GM12878 (cell line): ENCODE data around the gene SHC4. TPM values are rescaled to one million over a fixed set of nuclear protein-coding genes. Genes with fewer than 3 reads are reported as not detected.

Source experiments
- ATAC-seq: fragments of 200-7000 bp; cut with Tn5 transposase; 3 replicates; pipeline ENCODE4 v1.9.1; 2020; ENCODE audit warnings: mild to moderate bottlenecking, moderate library complexity
- BruUV-seq: library from RNA; stranded (reverse); fragments of 400-500 nt; replicated peaks from 2 replicates; lab custom pipeline; 2021; lab: Mats Ljungman, UMichigan
- CTCF ChIA-PET: fragments of 300-600 bp; sonication (Branson Sonifier 250); formaldehyde crosslinking; extraction: SDS; loops from one replicate; lab custom pipeline; 2021; ENCODE audit warnings: inconsistent platforms; lab: Yijun Ruan, JAX
- POLR2A ChIA-PET: fragments of 350-600 bp; formaldehyde crosslinking; extraction: SDS; loops from one replicate; lab custom pipeline; 2021; ENCODE audit warnings: inconsistent platforms; lab: Charles Lee
- RAD21 ChIA-PET: fragments of 300-600 bp; sonication (Branson Sonifier 250); formaldehyde crosslinking; loops from one replicate; lab custom pipeline; 2023; ENCODE audit warnings: antibody characterized with exemption; ENCODE audit not compliant: unreplicated experiment; lab: Charles Lee
- SMC1A ChIA-PET: fragments of 300-600 bp; sonication (Branson Sonifier 250); formaldehyde crosslinking; loops from one replicate; lab custom pipeline; 2023; ENCODE audit not compliant: unreplicated experiment, uncharacterized antibody; lab: Charles Lee
- DNase-seq: peaks from one replicate; pipeline ENCODE4 v3.0.0-alpha.2; 2011; ENCODE audit warnings: low read depth, low spot score
- FAIRE-seq: peaks from 3 replicates; lab custom pipeline; 2011; peaks lifted over from hg19 to GRCh38; lab: Jason Lieb, UNC
- H2AFZ ChIP-seq: 2 replicates; pipeline ENCODE4 v1.6.0; 2011; ENCODE audit warnings: low read depth, low read length, control low read depth; ENCODE audit not compliant: control insufficient read depth
- H3K27ac ChIP-seq: 2 replicates; pipeline ENCODE4 v1.5.1; 2011; ENCODE audit warnings: control low read depth; ENCODE audit not compliant: control insufficient read depth, insufficient read depth
- H3K27me3 ChIP-seq, 2 experiments: replicated peaks in 1 of 2; 2 replicates each; pipeline versions ENCODE4 v1.6.0 to v1.6.1; 2011; ENCODE audit warnings: low read length in 1 of 2; ENCODE audit not compliant: control insufficient read depth in 2 of 2, insufficient read depth in 2 of 2
- H3K36me3 ChIP-seq, 2 experiments: 2 replicates each; pipeline ENCODE4 v1.5.1; 2011; ENCODE audit warnings: low read length in 1 of 2; ENCODE audit not compliant: control insufficient read depth in 2 of 2, insufficient read depth in 2 of 2
- H3K4me1 ChIP-seq: 2 replicates; pipeline ENCODE4 v1.6.1; 2011; ENCODE audit warnings: mild to moderate bottlenecking, low read length, moderate library complexity, mixed read lengths; ENCODE audit not compliant: control insufficient read depth, insufficient read depth
- H3K4me2 ChIP-seq: 2 replicates; pipeline ENCODE4 v1.6.0; 2011; ENCODE audit warnings: control low read depth; ENCODE audit not compliant: control insufficient read depth, insufficient read depth
- H3K4me3 ChIP-seq: fragments of 200-600 bp; sonication (generic); 2 replicates; pipeline ENCODE4 v1.5.1; 2016
- H3K79me2 ChIP-seq: 2 replicates; pipeline ENCODE4 v1.6.0; 2011; ENCODE audit warnings: low read length; ENCODE audit not compliant: control insufficient read depth, insufficient read depth
- H3K9ac ChIP-seq: 2 replicates; pipeline ENCODE4 v1.8.0; 2011; ENCODE audit warnings: low read length, control low read depth, mixed read lengths; ENCODE audit not compliant: control insufficient read depth, insufficient read depth
- H3K9me3 ChIP-seq: replicated peaks from 3 replicates; pipeline ENCODE4 v1.5.1; 2011; ENCODE audit warnings: mild to moderate bottlenecking, low read length; ENCODE audit not compliant: control insufficient read depth, insufficient read depth
- H4K20me1 ChIP-seq: 2 replicates; pipeline ENCODE4 v1.6.0; 2011; ENCODE audit not compliant: control insufficient read depth, insufficient read depth
- CBX5 ChIP-seq: sonication (generic); IDR thresholded peaks from 2 replicates; pipeline ENCODE4 v1.6.1; 2016; ENCODE audit warnings: low read depth, moderate library complexity, mild to moderate bottlenecking, inconsistent platforms
- CHD1 ChIP-seq: IDR thresholded peaks from 2 replicates; pipeline ENCODE4 v1.6.1; 2012; ENCODE audit warnings: low read depth, low read length, improper control_type of control experiment
- E2F8 ChIP-seq: fragments of 450-650 bp; IDR thresholded peaks from 2 replicates; pipeline ENCODE4 v1.6.1; 2018; ENCODE audit warnings: mild to moderate bottlenecking, low read depth, moderate library complexity; ENCODE audit not compliant: partially characterized antibody
- MEF2B ChIP-seq: fragments of 450-650 bp; IDR thresholded peaks from 2 replicates; pipeline ENCODE4 v1.6.1; 2018; ENCODE audit warnings: mild to moderate bottlenecking, moderate library complexity; ENCODE audit not compliant: partially characterized antibody, poor library complexity, severe bottlenecking
- PAX8 ChIP-seq: fragments of 450-650 bp; IDR thresholded peaks from 2 replicates; pipeline ENCODE4 v1.6.1; 2017; ENCODE audit warnings: mild to moderate bottlenecking, moderate library complexity
- POU2F2 ChIP-seq: IDR thresholded peaks from 3 replicates; pipeline ENCODE4 v1.6.1; 2011; ENCODE audit warnings: low read depth, mild to moderate bottlenecking, low read length, borderline replicate concordance
- RBBP5 ChIP-seq: fragments of 200-600 bp; sonication (generic); conservative IDR thresholded peaks from 2 replicates; pipeline ENCODE4 v1.6.1; 2016
- RCOR1 ChIP-seq: conservative IDR thresholded peaks from 2 replicates; pipeline ENCODE4 v1.6.1; 2012; ENCODE audit warnings: low read depth, low read length, improper control_type of control experiment
- RUNX3 ChIP-seq: IDR thresholded peaks from 2 replicates; pipeline ENCODE4 v1.6.1; 2012; ENCODE audit warnings: low read length, inconsistent platforms
- SP1 ChIP-seq: IDR thresholded peaks from one replicate; pipeline ENCODE4 v1.6.1; 2011; ENCODE audit warnings: low read depth, low read length
- SPI1 ChIP-seq: IDR thresholded peaks from 2 replicates; pipeline ENCODE4 v1.6.1; 2011; ENCODE audit warnings: low read depth, mild to moderate bottlenecking, low read length, moderate library complexity, borderline replicate concordance; ENCODE audit not compliant: insufficient read depth
- ZNF217 ChIP-seq: fragments of 450-650 bp; IDR thresholded peaks from 2 replicates; pipeline ENCODE4 v1.6.1; 2017; ENCODE audit warnings: antibody characterized with exemption, mild to moderate bottlenecking
- ZNF24 ChIP-seq: fragments of 450-650 bp; IDR thresholded peaks from 2 replicates; pipeline ENCODE4 v1.6.1; 2017; ENCODE audit warnings: antibody characterized with exemption, mild to moderate bottlenecking
- WGBS: methylation state at CpG from one replicate; pipeline ENCODE4 v1.1.6; 2016; ENCODE audit warnings: low lambda C conversion rate; ENCODE audit not compliant: insufficient replicate concordance, insufficient coverage; ENCODE audit errors: missing lambda C conversion rate; 5-methylcytosine and 5-hydroxymethylcytosine counted together
- in situ Hi-C: fragments of 300-500 bp; cut with MboI; formaldehyde crosslinking; loops from 9 replicates; pipeline ENCODE4 v1.14.3; 2018; ENCODE audit warnings: mixed read lengths
- intact Hi-C: fragments of 100-400 bp; cut with micrococcal nuclease; formaldehyde crosslinking; loops from one replicate; pipeline ENCODE4 v1.14.2; 2022; ENCODE audit not compliant: unreplicated experiment
- polyA plus RNA-seq, 11 experiments: library from polyadenylated mRNA; depleted of rRNA in 4 of 11; unstranded in 6 of 11; stranded (reverse) in 5 of 11; fragments of >200 nt; fragmentation: Nextera tagmentation in 4 of 11; fragmentation: Illumina TruSeq in 1 of 11; extraction: Ambion mirVana in 4 of 11; extraction: Trizol in 1 of 11; gene quantifications; 1 replicate in 1 of 11; 2 replicates in 10 of 11; pipeline versions ENCODE4 v1.2.1 to v1.2.3, GENCODE V29; 2011 to 2016; ENCODE audit warnings: inconsistent platforms in 2 of 11, missing spikeins in 2 of 11, low read depth in 1 of 11
- total RNA-seq, 4 experiments: library from RNA; depleted of rRNA in 3 of 4; stranded (reverse); fragments of >200 nt in 3 of 4; fragmentation: Illumina TruSeq in 1 of 4; extraction: Trizol in 1 of 4; gene quantifications; 2 replicates each; pipeline versions ENCODE4 v1.2.1 to v1.2.3, GENCODE V29; 2013 to 2021

The SHC4 gene
- total and polyA plus RNA-seq, 10 of the 15 experiments (the other 5 are each of a cell fraction or from before 2014, with no cell fraction given) = 0.04 to 0.87 (median 0.14) TPM

GRCh38 chr15:48875241-48875960 lies 88.3 kb downstream of the SHC4 start:
- FAIRE-seq (no peak), ATAC-seq (peak; percentile 8), DNase-seq (no peak)
- Histone ChIP-seq H3K27ac (no peak overlapping the region), H2AFZ (no peak overlapping the region), H3K36me3 (no peaks in the 10 kb centered on the region), H3K4me1 (peaks cover 4% of the 10 kb centered on the region), H3K9me3 (no peaks in the 10 kb centered on the region), H3K79me2 (peaks cover 24% of the 10 kb centered on the region), H3K9ac (no peak overlapping the region), H4K20me1 (no peaks in the 10 kb centered on the region; the same call in 1 of the 2 replicates), H3K4me2 (no peak overlapping the region), H3K27me3 (no peaks in the 10 kb centered on the region), H3K4me3 (no peak overlapping the region)
- ChIA-PET CTCF (interaction anchor here (1.3 to 1.8 kb wide), 3 partner anchors 13 to 270 kb away, joined by 3 to 6 read pairs (median 6); no protein-coding TSS in a partner anchor), POLR2A (interaction anchor here (0.7 to 1.1 kb wide), 2 partner anchors 8 to 10 kb away, joined by 3 read pairs; no protein-coding TSS in a partner anchor), SMC1A (interaction anchor here (0.7 to 1.9 kb wide), 4 partner anchors 10 to 89 kb away, joined by 3 to 4 read pairs (median 4); no protein-coding TSS in a partner anchor), RAD21 (interaction anchor here (0.9 to 2.0 kb wide), 3 partner anchors 88 to 100 kb away, joined by 3 to 5 read pairs (median 3); partner anchors contain the start of gene SHC4)
- no TSS peak for BruUV-seq
- in situ Hi-C loops (loop anchor here (10.0 kb wide), 1 partner anchor 749 kb away; the partner anchor contains the start of genes DTWD1 and FAM227B), intact Hi-C loops (no loop called here)
- no peak for TF ChIP-seq SP1
- no peak for TF ChIP-seq E2F8
- TF ChIP-seq RBBP5 = no peak
- no peak for TF ChIP-seq ZNF217
- TF ChIP-seq CHD1 = no peak
- no peak for TF ChIP-seq RUNX3
- no peak for TF ChIP-seq SPI1
- no peak for TF ChIP-seq CBX5
- TF ChIP-seq ZNF24 = no peak
- no peak for TF ChIP-seq RCOR1
- no peak for TF ChIP-seq PAX8
- no peak for TF ChIP-seq POU2F2
- no peak for TF ChIP-seq MEF2B
- WGBS = 0% methylated on average over 2 of the region's 2 CpGs
